NCI-H1436 treated with DMSO at 0.1 percent for 48 hours (cell line): ENCODE data around the gene BIN1.

ENCODE experiments used
- DNase-seq: peaks from one replicate; lab custom pipeline; 2025; lab: John Stamatoyannopoulos, UW

BIN1 gene

DNA sequence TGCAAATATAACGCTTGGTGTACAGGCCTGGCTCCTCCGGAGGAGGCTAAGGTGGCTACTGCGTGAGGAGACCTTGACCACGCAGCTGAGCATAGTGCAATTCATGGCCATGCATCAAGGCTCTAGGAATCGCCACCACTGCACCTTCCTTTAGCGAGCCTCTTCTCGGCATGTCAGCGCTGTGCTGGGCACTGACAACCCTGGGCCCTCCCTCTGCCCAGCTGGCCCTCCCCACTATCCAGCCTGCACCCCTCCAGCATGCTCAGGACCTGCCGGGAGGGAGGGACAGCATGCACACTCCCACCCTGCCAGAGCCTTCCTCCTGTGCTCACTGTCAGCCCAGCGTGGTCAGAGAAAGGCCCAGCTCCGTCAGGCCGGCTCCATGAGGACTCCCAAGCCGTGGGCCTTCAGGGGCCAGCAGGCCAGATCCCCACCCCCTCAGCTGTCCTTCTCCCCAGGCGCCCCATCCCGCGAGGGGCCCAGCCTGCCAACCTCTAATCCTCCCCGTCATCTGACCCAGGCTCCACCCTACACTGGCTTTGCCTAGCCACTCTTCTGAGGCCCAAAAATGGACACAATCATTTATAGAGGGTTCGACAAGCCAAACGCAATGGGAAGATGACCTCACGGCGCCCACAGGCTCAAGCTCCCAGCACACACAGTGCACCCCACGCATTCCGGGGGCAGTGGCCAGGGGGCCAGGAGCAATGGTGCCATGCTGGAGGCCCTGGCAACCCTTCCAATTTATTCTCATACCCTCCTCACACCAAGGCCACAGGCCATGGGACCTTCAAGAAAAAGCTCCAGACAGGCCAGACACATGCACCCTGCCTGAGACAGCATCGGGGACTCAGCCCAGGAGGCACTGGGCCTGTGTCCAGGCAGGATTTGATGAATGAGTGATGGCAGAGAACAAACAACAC is 3.5 kb downstream of the BIN1 start:
- DNase-seq: no peak

DNA sequence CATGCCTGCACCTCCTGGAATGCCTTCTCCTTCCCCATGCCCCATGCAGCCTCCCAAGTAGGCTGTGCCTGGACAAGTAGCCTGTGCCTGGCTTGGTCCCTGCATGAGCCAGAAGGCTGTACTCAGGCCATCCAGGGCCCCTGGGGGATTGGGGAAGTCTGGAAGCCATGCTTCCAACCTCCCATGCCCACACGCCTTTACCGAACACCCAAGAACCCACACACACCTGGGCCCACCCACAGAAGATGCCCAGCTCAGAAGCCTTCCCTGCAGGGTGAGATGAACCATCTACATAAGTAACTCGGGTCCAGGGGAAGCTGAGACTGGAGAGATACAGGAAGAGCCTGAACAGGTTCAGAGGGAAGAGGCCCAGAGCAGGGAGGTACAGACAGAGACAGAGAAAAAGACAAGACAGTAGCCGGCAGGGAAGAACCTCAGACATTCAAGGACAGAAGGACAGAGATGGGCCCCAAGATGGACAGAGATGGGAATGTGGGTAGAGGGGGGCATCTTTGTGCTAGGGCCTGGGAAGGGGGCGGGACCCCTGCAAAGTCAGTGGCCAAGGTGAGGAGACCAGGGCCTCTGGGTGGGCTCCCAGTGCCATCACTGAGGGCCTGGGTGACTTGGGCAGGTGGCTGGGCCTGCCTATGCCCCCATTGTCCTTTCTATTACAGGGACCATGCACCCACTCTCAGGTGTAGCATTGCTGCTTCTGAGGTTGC is 4.3 kb downstream of the BIN1 start:
- DNase-seq: no peak

DNA sequence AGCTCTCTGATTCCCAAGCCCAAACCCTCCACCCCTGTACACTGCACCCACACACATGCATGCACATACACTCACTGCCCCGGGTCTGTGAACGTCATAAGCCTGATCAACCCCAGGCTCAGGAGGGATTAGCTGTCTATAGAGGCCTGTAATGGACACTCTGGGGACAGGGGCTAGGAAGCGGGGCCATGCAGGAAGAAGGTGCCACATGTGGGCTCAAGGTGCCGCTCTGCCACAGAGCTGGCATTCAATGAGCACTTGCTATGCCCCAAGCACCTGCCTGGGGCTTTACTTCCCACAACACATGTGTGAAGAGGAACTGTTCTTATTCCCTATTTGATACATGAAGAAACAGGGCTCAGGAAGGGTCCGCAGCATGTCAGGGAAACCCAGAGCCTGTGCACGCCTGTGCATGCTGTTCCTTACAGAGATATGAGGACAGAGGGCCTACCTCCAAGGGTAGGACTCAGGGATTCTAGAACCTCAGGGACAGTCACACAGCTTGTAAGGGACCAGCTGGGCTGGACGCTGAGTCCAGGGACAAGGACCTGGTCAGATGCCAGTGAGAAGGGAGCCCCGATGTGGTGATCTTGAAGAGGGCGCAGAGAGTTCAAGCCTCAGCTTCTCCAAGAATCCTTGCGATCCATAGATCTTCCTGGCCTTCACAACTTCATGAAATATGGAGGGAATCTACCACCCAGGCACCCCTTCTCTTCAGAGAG is 5.0 kb downstream of the BIN1 start:
- DNase-seq: no peak

DNA sequence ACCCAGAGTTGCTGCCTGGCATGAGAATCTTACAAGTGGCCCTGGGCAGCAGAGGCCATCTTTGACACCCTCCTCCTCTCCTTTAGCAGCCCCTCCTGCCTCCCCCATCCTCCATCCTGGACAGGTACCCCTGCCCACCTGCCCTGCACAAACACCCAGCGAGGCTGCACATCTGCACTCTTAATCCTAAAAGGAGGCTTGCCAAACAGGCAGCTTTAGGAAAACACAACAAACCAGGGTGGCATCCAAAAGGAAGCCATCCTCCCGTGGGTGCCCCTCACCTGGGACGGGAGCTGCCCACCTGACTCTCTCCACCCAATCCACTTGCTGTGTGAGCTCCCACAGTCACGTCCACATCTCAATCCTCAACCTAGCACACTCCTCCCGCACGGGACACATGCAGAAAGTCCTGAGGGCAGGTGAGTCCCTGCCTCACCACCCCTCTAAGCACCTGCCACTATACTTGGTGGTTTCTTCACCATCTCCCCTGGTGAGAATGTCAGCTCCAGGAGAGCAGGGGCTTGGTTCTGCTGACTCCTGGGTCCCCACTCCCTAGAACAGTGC is 5.8 kb downstream of the BIN1 start:
- no peak for DNase-seq

DNA sequence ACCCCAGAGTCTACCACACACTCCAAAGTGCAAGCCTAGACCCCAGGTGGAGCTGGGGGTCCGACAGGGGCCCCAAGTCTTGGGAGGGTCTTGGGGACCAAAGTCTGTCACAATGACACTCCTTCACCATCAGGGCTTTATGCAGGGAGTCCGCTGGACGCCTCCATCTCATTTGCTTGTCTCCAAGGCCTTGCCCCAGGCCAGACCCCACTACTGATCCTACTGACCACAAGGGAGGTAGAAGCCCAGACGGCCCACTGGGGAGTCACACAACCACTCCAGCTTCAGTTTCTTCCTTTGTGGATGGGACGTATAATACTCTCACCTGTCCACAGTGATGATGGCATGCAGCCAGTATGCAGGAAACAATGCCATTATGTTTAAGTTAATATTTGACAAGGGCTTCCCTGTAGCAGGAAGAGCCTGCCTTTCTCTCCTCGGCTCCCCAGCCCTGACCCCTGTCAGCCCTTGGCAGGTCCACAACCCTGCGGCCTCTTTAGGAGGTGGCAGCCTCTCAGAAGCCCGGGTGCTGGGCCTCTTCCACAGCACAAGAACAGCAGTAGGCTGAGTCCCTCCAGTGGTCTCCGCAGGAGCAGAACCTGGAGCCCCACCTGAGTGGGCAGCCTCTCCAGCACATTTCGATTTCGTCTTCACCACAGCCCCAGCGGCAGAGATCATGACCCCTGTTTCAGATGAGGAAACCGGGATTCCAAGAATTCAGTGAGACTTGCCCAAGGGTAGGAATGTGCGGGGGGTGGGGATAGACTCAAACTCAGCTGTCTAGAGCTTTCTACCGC is 6.5 kb downstream of the BIN1 start:
- DNase-seq: no peak

DNA sequence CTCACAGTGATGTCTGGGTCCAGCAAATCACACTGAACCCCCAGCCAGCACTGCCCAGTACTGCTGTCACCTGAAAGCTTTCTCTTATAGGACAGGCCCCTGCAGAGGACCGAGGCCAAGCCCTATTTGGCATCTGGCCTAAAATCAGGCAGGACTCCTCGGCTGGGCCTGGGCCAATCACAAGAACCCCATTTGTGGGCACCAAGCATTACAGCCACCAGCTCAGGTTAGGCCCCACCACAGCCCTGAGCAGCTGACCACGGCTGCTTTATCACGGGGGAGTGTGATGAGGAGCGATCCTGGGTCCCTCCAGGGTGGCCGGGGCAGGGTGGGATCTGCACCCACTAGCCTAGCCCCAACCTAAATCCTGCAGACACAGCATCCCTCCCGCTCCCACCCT is 8.2 kb downstream of the BIN1 start:
- no peak for DNase-seq

GRCh38 chr2:127097841-127098651 is 8.9 kb downstream of the BIN1 start:
- DNase-seq: no peak

DNA sequence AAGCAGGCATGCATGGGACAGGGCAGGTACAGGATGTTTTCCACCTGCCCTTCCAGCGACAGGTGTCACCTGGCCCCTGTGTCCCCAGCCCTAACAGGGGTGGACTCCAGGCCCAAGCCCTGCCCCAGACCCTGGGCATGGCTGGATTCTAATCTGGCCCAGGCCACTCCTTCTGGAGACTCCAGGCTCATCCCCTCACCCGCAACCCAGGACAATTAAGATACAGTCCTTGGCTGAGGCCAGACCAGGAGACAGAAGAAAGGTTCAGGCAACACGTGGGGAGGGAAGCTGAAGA is 9.5 kb downstream of the BIN1 start:
- DNase-seq: no peak

GRCh38 chr2:127096718-127097470 is 10.1 kb downstream of the BIN1 start:
- no peak for DNase-seq

DNA sequence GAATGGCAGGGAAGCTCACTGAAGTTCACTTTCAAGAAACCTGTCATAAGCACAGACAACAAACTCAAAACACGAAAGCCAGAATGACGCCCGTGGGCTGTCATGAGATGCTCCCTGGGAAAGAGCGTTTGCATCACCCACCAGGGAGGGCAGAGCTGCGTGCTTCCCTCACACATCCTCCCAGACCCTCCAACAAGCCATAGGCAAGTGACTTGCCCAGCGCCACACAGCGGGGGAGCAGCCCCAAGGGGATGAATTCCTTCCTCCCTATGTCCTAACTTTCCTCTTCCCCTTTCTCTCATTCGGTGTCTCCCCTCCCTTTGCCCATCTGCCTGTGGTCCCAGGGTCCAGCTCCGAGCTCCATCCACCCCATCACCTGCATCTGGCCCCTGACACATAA is 10.7 kb downstream of the BIN1 start:
- DNase-seq: no peak

GRCh38 chr2:127095784-127096183 is 11.2 kb downstream of the BIN1 start:
- DNase-seq: no peak

- no peak for DNase-seq
Measured at GRCh38 chr2:127095367-127095641, 11.7 kb downstream of the BIN1 start.

- DNase-seq: no peak
Measured at GRCh38 chr2:127094509-127095366, 12.2 kb downstream of the BIN1 start.

- no peak for DNase-seq
Measured at GRCh38 chr2:127093648-127094210, 13.2 kb downstream of the BIN1 start.

DNA sequence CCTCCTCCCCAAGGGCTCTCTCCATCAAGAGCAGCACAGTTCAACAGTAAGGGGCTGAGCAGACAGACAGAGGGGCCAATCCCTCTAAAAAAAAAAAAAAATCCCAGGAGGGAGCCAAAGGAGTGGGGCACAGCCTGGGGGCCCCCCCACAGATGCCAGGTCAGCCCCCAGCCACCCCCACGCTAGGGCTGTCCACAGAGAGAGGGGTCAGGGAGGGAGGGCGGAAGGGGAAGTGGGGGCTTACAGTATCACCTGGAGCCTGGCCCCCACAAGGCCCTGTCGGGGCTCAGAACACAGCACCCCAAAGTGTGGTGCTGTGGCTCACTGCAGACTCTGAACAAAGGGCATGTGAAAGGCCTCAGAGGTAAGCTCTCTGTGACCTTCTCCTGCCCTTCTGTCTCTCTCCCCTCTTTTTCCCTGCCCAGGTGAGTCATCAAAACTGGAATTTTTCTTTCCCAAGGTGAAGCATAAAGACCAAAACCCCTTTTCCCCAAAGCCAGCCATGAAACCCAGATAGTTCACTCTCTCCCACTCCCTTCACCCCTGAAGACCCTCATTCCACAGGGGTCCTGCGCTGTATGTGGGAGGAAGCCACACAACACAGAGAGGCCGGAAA is 13.9 kb downstream of the BIN1 start:
- DNase-seq: no peak

DNA sequence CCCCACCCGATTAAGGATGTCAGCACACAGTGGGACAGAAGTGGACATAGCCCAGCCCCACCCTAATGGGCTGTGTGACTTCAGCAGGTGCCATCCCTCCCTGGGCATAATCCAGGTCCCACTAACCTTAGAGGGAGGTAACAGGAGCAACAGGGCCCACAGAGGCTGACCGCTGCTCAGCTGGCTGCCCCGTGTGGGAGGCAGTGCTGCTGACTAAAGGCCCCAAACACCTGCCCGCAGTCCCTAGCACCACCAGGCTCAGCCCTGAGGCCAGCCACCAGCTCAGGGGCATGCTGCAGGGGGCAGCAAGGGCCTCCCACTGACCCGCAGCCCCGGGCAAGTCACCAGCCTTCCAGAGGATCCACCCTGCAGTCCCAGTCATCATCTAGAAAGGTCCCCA is 14.6 kb downstream of the BIN1 start:
- DNase-seq: no peak

GRCh38 chr2:127091886-127092285 is 15.1 kb downstream of the BIN1 start:
- DNase-seq: no peak

GRCh38 chr2:127091148-127091547 is 15.8 kb downstream of the BIN1 start:
- DNase-seq: no peak
